Esophagus squamous epithelium (tissue), 4 donors: ENCODE data around the gene OR52I1.

Source experiments
- POLR2A ChIP-seq, 4 donors: fragments of 450-650 bp; IDR thresholded peaks; one replicate each; pipeline ENCODE4 v1.6.1; 2017; ENCODE audit warnings: antibody characterized with exemption in 4 of 4, mild to moderate bottlenecking in 4 of 4, moderate library complexity in 3 of 4
- TF ChIP-seq, protein P1 (sequence below), 6 experiments: fragments of 450-650 bp in 4 of 6; fragments of 200-600 bp in 2 of 6; sonication (generic) in 2 of 6; IDR thresholded peaks; one replicate each; pipeline ENCODE4 v1.5.1; 2016 to 2019; ENCODE audit warnings: antibody characterized with exemption in 6 of 6, mild to moderate bottlenecking in 4 of 6, moderate library complexity in 4 of 6

DNA sequence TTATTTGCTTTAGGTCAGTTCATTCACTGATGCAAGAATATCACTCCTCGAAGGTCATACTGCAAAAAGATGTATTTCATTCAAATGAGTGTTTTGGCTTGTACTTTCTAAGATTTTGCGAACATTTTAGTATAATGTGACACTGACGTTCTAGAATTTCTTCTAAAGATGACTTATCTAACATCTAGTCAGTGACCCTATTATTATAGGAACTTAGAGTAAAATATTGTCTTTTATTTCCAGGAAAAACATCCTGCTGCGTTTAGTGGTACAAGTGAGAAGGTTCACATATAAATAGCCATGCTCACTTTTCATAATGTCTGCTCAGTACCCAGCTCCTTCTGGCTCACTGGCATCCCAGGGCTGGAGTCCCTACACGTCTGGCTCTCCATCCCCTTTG, 48.9 kb upstream of the OR52I1 start, which contains the start of gene OR52M1:
- TF ChIP-seq, protein P1, sequence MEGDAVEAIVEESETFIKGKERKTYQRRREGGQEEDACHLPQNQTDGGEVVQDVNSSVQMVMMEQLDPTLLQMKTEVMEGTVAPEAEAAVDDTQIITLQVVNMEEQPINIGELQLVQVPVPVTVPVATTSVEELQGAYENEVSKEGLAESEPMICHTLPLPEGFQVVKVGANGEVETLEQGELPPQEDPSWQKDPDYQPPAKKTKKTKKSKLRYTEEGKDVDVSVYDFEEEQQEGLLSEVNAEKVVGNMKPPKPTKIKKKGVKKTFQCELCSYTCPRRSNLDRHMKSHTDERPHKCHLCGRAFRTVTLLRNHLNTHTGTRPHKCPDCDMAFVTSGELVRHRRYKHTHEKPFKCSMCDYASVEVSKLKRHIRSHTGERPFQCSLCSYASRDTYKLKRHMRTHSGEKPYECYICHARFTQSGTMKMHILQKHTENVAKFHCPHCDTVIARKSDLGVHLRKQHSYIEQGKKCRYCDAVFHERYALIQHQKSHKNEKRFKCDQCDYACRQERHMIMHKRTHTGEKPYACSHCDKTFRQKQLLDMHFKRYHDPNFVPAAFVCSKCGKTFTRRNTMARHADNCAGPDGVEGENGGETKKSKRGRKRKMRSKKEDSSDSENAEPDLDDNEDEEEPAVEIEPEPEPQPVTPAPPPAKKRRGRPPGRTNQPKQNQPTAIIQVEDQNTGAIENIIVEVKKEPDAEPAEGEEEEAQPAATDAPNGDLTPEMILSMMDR (IDR thresholded peaks at IDR 0.05), result no peak
- no peak for TF ChIP-seq POLR2A (IDR thresholded peaks at IDR 0.05)
